ENCODE results near the gene MVD.

The MVD gene

DNA sequence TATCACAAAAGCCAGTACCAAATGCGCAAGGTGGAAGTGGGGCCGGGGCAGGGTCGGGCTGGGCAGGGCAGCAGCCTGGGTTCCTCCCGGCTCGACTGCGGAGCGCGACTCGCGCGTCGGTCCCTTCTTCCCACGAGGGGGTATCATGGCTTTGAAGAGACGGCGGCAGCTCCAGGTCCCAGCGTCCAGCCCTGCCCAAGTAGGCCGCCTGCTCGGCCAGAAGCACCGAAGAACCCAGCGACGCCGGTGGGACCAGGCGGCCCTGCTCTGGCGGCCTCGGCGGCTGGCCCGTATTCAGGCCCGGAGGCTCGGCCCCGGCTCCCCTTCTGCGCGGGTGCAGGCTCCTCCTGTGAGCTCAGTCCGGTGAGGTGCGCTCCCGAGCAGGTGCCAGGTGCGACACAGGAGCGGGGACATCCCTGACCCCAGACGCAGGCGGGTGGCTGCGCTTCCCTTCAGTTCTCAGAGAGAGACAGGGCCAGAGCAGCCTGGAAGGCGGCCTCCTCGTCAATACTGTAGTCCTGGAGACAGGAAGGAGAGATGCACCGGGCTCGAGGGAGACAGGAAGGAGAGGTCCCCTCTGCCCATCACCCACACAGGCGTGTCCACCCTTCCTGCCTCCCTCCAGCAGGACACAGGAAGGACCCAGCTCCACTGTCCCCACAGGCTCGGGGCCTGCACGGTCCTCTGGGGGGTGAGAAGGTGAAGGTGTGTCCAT is 34.4 kb upstream of the MVD start:
- DNase-seq: no peak

GRCh38 chr16:88696441-88696840 is 33.5 kb upstream of the MVD start:
- DNase-seq: no peak

DNA sequence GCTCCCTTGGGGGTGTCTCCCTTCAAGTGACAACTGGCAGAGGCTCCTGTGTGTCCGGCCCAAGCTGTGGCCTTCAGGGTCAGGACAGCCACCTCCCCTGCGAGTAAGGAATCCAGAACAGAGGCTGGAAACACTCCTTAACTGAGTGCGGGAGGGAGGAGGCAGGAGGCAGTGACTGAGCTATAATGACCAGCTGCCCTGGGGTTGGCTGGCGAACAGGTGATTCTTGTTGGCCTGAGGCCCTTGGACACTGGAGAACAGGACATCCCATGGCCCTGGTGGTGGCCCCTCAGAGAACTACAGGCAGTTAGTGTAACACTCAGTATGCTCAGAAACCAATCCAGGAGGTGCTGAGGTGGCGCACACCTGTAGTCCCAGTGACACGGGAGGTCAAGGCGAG is 32.9 kb upstream of the MVD start:
- DNase-seq: no peak

- no peak for DNase-seq
Measured at GRCh38 chr16:88695218-88695617, 32.3 kb upstream of the MVD start.

DNA sequence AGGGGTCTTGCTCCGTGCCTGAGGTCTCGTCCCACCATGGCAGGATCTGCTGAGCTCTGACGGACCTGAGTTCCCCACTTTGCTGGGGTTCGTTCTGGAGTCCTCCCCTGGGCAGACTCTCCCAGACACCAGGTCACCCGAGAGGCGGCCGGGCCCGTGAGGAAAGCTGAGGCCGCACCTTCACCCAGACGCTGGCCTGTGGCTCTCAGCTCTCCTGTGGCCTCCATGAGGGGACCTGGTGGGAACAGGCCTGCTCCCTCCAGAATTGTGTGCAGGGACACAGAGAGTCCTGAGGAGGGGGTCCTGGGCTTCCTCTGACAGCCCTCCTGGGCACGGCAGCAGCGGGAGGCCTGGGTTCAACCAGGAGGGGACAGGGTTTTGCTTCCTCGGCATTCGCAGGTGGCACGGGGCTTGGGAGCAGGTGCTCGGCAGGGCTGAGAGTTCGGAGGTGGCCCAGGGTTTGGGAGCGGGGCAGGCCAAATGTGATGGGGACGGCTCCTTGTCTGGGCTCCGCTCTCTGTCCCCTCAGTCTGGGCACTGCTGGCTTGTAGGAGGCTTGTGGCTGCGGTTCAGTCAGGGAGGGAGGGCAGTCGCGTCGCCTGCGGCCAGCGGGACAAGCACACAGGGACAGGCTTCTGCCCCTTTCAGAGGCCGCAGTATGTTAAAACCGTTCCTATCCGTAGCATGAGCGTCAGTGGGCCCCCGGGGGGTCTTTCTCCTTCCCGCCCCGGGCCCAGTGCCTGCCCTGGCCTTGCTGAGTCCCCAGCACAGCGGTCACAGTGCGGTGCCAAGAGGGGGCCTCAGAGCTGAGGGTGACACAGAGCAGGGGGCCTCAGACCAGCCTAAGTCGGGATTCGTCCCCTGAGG is 31.6 kb upstream of the MVD start:
- no peak for DNase-seq

GRCh38 chr16:88693420-88694177 is 30.7 kb upstream of the MVD start:
- no peak for DNase-seq

GRCh38 chr16:88692861-88693260 is 30.0 kb upstream of the MVD start:
- DNase-seq: no peak

- peak; percentile 52 to 64 for DNase-seq
Measured at GRCh38 chr16:88691924-88692560, 29.2 kb upstream of the MVD start.

- no peak for DNase-seq
Measured at GRCh38 chr16:88691129-88691813, 28.4 kb upstream of the MVD start.

- no peak for DNase-seq
Measured at GRCh38 chr16:88690341-88691128, 27.6 kb upstream of the MVD start.

DNA sequence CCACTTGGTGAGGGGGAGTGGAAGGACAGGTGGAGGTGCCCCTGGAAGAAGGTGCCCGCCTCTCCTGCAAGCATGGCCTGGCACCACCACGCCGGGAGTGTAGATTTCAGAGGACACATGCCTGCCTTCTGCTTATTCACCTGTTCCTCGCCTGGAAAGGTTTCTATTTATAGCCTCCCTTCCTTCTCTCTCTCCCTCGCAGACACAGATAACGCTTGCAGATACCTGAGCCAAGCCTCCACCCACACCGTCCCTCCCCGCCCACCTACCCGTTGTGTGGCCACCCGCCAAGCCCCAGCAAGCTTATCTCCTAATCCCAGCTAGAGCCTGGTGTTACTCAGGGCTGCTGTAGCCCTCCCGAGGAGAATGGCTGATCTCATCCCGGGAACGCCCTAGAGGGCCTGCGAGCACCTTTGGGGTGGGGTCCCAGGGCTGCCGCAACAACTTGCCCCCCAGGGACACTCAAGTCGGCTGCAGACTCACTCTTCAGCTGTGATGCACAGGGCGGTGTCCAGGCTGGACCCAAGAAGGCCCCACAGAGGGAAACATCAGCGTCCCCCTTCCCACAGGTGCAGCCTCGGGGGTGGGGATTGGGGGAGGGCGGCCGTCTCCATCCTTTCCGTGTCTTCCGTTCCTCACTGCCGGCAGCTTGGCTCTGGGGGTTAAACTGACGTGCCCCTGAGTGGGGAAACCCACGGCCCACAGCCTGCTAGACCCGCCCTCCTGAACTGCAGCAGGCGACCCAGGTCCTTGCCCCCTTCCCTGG is 25.3 kb upstream of the MVD start:
- DNase-seq: no peak

- DNase-seq: no peak
Measured at GRCh38 chr16:88687676-88688012, 24.8 kb upstream of the MVD start.

DNA sequence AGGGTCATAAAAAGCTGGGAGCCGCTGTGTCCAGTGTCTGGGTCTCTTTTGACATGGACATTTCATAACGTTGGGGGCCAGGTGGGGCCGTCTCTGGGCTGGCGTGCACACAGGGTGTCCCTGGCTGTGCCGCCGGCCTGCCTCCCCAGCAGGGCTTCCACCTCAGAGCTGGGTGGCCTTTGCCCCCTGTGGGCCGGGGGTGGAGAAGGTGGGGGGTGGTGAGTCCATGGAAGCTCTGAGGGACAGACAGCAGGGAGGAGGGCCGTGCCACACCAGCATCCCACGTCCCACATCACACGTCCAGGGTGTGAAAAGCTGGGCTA is 24.3 kb upstream of the MVD start:
- no peak for DNase-seq

DNA sequence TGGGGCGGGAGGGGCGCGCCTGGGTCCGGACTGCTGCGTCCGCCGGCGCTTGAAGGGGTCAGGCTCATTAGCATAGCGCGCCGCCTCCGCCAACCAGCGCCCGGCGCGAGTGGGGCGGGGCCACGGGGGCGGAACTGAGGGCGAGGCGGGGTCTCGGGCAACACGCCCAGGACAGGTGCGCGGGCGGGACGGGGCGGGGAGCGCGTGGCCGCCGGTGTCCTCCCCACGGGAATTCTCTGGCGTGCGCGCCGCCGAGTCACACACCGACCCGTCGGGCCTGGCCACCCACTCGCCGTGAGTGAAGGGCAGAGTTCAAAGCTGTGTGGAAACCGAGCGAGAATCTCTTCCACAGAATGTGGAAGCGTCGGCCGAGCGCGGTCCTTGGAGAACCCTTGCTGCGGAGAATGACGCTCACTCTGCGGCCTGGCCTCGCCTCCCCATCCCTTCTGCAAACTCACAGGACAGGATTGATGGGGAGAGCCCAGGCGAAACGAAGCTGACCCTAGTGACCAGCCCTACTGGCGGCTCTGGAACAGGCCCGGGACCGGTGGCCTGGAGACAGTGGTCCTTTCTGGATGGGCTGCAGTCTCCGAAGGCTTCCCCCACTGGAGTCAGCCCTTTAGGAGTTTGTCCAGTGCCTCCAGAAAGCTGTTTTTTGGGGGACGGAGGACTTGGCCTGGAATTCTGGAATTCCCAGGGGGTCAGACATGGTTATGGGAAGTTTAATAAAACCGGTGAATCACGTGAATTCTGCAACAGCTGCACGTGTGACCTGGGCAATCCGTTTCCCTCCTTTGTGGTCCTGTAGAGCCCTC is 23.8 kb upstream of the MVD start, which contains the start of gene SNAI3:
Gene SNAI3 (minus strand): TSS at position 69 of the 815 bp plus-strand sequence. CDS start 101 bp downstream, outside the sequence.
- DNase-seq: peak; percentile 81 to 86

- peak in 1 of 2 donors; percentile 28 for DNase-seq
Measured at GRCh38 chr16:88686062-88686438, 23.2 kb upstream of the MVD start.

DNA sequence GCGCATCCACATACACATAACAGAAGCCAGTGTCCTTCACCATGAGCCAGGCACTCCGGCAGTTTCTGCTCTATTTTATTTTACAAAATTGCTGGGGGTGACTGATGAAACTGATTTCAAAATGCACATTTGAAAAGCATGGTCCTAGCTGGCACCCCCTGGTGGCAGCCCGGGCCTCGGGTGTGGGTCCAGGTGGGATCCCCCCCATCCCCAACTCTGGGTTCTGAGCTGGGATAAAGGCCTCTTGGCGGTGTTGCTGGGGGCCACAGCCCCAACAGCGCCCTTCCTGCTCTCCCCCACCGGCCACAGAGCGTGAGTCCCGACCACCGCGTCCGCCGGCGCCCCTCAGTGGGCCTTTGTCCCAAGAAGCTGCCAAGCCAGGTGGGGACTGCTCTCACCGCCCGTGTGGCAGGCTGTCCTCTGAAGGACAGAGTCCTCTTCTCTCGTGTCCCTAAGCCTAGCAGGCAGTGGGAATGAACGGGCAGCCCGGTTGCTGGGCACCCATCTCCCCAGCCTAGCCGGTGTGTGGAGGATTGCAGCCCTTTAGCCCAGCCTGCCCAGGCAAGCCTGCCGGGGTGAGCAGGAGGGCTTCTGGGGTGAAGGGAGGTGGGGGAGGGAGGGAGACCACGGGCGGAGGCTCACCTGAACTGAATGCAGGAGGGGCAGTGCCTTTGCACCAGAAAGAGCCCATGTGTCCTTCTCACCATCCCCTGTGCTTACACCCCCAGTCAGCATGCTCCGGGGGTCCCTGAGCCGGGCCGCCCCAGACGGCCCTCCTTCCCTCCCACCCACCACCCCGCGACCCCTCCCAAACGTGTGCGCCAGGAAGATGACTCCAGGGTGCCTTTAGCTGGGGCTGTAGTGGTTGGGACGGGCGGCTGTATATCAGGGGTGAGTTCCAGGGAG is 22.5 kb upstream of the MVD start:
- DNase-seq: peak; percentile 59 to 62

- no peak for DNase-seq
Measured at GRCh38 chr16:88684569-88685155, 21.8 kb upstream of the MVD start.

DNA sequence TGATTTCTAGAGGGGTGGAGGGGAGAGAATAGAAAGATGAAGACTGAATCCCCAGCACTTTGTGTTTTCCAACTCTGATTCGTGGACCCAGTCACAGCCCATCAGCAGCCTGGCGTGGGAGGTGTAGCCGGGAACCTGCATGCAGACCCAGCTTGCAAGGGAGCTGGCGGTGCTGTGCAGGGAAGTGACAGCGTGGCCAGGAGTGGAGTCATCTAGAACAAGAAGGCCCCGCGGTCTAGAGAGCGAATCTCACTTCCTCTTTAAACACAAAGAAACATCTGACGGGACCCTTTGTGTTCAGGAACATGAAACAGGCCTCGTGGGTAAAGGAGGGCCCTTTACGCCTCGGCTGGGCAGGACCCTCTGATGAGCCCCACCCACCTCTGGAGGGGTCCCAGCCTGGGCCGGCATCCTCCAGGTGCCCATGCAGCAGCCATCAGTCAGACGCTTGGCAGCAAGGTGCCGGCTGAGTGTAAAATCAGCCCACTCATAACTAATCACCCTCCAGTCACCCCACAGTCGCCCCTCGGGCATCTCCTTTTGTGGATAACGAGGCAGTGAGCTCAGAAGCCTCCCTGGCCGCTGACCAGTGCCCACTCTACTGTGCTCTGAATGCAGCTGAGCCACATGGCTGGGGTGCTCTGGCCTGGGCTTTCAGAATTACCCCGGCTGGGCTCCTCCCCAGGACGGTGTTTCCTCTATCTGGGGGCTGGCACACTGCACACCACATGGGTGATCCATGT is 19.0 kb upstream of the MVD start:
- DNase-seq: peak; percentile 57 to 80

Data from CD4-positive, alpha-beta T cell treated with Interleukin-4 for 1 hour (primary cell).